PC-9 (cell line): ENCODE results near the gene FCHO2.

Source experiments
- CTCF ChIP-seq: fragments of 200-600 bp; sonication (generic); conservative IDR thresholded peaks from 2 replicates; pipeline ENCODE4 v1.6.1; 2017; ENCODE audit warnings: mixed run types, antibody characterized with exemption, mild to moderate bottlenecking, moderate library complexity
- EZH2 ChIP-seq: fragments of 200-600 bp; sonication (generic); IDR thresholded peaks from 2 replicates; pipeline ENCODE4 v1.8.0; 2017; ENCODE audit warnings: antibody characterized with exemption, low read depth

- TF ChIP-seq CTCF (no peak), EZH2 (no peak)
Observed at GRCh38 chr5:72937517-72938061, 18.3 kb upstream of the FCHO2 start.
